Measurements from ENCODE around the gene CCR4.
"Not testable (repeated sequence)": the region's sequence is repeated elsewhere in the genome, so short reads cannot be mapped to it uniquely, and the experiment has no call there.

The CCR4 gene

GRCh38 chr3:32963871-32964270 lies 12.4 kb downstream of the CCR4 start:
- no peak for FAIRE-seq
- TF ChIP-seq POU2F2 (IDR thresholded peaks at IDR 0.05; ENCODE audit: low read depth, low read length) (no peak), PAX5 (IDR thresholded peaks at IDR 0.05; ENCODE audit: insufficient read depth, low read length, severe bottlenecking) (no peak), TAF1 (IDR thresholded peaks at IDR 0.05; ENCODE audit: low read depth, low read length) (no peak), POLR2A (IDR thresholded peaks at IDR 0.05; ENCODE audit: low read depth, low read length) (no peak), POLR2AphosphoS5 (IDR thresholded peaks at IDR 0.05; ENCODE audit: low read depth, low read length) (no peak)

DNA sequence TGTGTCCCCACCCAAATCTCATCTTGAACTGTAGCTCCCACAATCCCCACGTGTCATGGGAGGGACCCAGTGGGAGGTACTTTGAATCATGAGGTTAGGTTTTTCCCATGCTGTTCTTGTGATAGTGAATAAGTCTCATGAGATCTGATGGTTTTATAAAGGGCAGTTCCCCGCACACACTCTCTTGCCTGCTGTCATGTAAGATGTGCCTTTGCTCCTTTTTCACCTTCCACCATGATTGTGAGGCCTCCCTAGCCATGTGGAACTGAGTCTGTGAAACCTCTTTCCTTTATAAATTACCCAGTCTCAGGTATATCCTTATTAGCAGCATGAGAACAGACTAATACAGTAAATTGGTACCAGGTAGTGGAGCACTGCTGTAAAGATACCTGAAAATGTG lies 13.3 kb downstream of the CCR4 start:
- not testable (repeated sequence) for FAIRE-seq; DNase-seq (ENCODE audit: insufficient read length, low spot score)

More at GRCh38 chr3:32963871-32964270, 12.4 kb downstream of the CCR4 start:
- DNase-seq (ENCODE audit: insufficient read length, low spot score): no peak

- FAIRE-seq; DNase-seq (ENCODE audit: insufficient read length, low spot score): not testable (repeated sequence)
Observed at GRCh38 chr3:32965617-32966213, 14.3 kb downstream of the CCR4 start.

DNA sequence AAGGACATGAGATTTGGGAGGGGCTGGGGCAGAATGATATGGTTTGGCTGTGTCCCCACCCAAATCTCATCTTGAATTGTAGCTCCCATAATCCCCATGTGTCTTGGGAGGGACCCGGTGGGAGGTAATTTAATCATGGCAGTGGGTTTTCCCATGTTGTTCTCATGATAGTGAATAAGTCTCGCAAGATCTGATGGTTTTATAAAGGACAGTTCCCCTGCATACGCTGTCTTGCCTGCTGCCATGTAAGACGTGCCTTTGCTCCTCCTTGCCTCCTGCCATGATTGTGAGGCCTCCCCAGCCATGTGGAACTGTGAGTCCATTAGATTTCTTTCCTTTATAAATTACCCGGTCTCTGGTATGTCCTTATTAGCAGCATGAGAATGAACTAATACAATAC lies 15.2 kb downstream of the CCR4 start:
- not testable (repeated sequence) for DNase-seq (ENCODE audit: insufficient read length, low spot score); FAIRE-seq

- TF ChIP-seq PAX5 (IDR thresholded peaks at IDR 0.05; ENCODE audit: insufficient read depth, low read length, severe bottlenecking): no peak
- no peak for TF ChIP-seq POU2F2 (IDR thresholded peaks at IDR 0.05; ENCODE audit: low read depth, low read length)
- no peak for TF ChIP-seq POLR2AphosphoS5 (IDR thresholded peaks at IDR 0.05; ENCODE audit: low read depth, low read length)
- TF ChIP-seq TAF1 (IDR thresholded peaks at IDR 0.05; ENCODE audit: low read depth, low read length): no peak
- TF ChIP-seq POLR2A (IDR thresholded peaks at IDR 0.05; ENCODE audit: low read depth, low read length): no peak
- DNase-seq (ENCODE audit: insufficient read length, low spot score) (no peak), FAIRE-seq (no peak)
Observed at GRCh38 chr3:32968166-32968919, 16.9 kb downstream of the CCR4 start.

DNA sequence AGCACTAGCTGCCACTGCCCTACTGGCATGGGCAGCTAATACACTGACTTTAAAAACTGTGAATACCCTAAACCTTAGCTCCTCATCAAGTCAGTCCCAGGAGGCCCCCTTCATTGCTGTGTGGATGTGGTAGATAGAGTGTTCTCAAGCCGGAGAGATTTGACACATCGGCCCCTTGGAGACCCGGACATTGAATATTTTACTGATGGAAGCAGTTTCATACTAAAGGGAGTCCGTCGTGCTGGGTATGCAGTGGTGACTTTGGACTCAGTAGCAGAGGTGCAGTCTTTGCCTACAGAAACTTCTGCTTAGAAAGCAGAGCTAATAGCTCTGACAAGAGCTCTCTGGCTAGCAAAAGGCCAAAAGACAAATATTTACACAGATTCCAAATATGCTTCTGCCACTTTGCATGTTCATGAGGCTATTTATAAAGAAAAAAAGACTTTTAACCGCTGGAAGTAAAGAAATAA lies 17.5 kb downstream of the CCR4 start:
- TF ChIP-seq POLR2AphosphoS5 (IDR thresholded peaks at IDR 0.05; ENCODE audit: low read depth, low read length) (no peak), POU2F2 (IDR thresholded peaks at IDR 0.05; ENCODE audit: low read depth, low read length) (no peak), POLR2A (IDR thresholded peaks at IDR 0.05; ENCODE audit: low read depth, low read length) (no peak), PAX5 (IDR thresholded peaks at IDR 0.05; ENCODE audit: insufficient read depth, low read length, severe bottlenecking) (no peak)
- FAIRE-seq: no peak
- DNase-seq (ENCODE audit: insufficient read length, low spot score): no peak

DNA sequence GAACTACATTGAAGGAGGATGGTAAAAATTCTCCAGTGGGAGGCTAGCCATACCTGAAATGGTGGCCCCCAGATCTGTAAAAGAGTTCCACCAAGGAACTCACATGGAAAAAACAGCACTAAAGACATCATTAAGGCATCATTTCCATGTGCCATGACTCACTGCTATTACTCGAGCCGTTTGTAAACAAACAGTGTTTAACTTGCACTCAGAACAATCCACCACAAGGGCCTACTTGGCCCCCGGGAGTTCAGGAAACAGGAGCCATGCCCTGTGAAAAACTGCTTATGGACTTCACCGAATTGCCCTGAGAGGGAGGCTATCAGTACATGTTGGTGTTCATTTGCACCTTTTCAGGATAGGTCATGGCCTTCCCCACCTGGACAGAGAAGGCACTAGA lies 18.2 kb downstream of the CCR4 start:
- DNase-seq (ENCODE audit: insufficient read length, low spot score): no peak
- no peak for FAIRE-seq
- TF ChIP-seq POLR2AphosphoS5 (IDR thresholded peaks at IDR 0.05; ENCODE audit: low read depth, low read length) (no peak), POLR2A (IDR thresholded peaks at IDR 0.05; ENCODE audit: low read depth, low read length) (no peak), TAF1 (IDR thresholded peaks at IDR 0.05; ENCODE audit: low read depth, low read length) (no peak), SPI1 (IDR thresholded peaks at IDR 0.05; ENCODE audit: low read depth, low read length) (no peak), PAX5 (IDR thresholded peaks at IDR 0.05; ENCODE audit: insufficient read depth, low read length, severe bottlenecking) (no peak), POU2F2 (IDR thresholded peaks at IDR 0.05; ENCODE audit: low read depth, low read length) (no peak)

DNA sequence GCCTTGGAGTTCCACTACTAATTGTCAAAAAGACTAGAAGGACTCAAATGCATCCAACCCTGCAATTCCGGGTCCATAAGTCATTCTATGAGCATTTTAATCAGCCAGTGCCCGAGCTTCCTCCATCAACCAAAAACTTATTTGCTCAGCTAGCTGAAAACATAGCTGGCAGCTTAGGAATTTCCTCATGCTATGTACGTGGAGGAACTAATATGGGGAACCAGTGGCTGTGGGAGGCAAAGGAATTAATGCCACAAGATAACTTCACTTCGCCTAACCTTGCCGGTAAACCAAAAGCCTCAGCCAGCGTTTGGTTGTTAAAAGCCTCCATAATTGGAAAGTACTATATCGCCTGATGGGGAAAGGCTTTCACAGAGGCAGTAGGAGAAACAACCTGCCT lies 19.8 kb downstream of the CCR4 start:
- FAIRE-seq; DNase-seq (ENCODE audit: insufficient read length, low spot score): not testable (repeated sequence)

GRCh38 chr3:32972482-32973146 lies 21.2 kb downstream of the CCR4 start:
- DNase-seq (ENCODE audit: insufficient read length, low spot score) (no peak), FAIRE-seq (no peak)
- TF ChIP-seq POLR2A (IDR thresholded peaks at IDR 0.05; ENCODE audit: low read depth, low read length) (no peak), SPI1 (IDR thresholded peaks at IDR 0.05; ENCODE audit: low read depth, low read length) (no peak), POU2F2 (IDR thresholded peaks at IDR 0.05; ENCODE audit: low read depth, low read length) (no peak), PAX5 (IDR thresholded peaks at IDR 0.05; ENCODE audit: insufficient read depth, low read length, severe bottlenecking) (no peak), POLR2AphosphoS5 (IDR thresholded peaks at IDR 0.05; ENCODE audit: low read depth, low read length) (no peak), TAF1 (IDR thresholded peaks at IDR 0.05; ENCODE audit: low read depth, low read length) (no peak)

DNA sequence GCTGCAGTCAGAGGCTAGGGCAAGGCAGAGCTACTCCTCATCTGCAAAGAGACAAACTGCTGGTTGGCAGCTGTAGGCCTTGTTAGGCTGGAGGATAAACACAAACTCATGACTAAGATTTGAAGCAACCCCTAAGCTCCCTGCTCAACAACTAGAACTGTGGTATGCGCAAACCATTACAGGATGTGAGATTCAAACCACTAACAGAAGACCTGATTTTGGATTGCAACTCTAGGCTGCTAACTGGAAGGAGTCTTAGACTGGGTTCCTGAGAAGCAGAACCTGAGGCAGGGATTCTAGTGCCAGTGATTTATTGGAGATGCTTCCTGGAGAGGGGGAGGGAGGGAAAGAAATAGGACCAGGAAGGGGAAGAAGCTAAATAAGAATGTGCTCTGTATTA lies 22.5 kb downstream of the CCR4 start:
- no peak for DNase-seq (ENCODE audit: insufficient read length, low spot score)
- FAIRE-seq: peak; percentile 79
- TF ChIP-seq POLR2AphosphoS5 (IDR thresholded peaks at IDR 0.05; ENCODE audit: low read depth, low read length) (no peak), POU2F2 (IDR thresholded peaks at IDR 0.05; ENCODE audit: low read depth, low read length) (no peak), POLR2A (IDR thresholded peaks at IDR 0.05; ENCODE audit: low read depth, low read length) (no peak), TAF1 (IDR thresholded peaks at IDR 0.05; ENCODE audit: low read depth, low read length) (no peak), SPI1 (IDR thresholded peaks at IDR 0.05; ENCODE audit: low read depth, low read length) (0 out of 2 replicates have a peak, but pooled peaks have one; percentile 30), PAX5 (IDR thresholded peaks at IDR 0.05; ENCODE audit: insufficient read depth, low read length, severe bottlenecking) (no peak)

All from GM12891 (cell line).